ENCODE data around the gene CCR3.

Gene CCR3

GRCh38 chr3:46276497-46277099, 34.3 kb downstream of the CCR3 start:
- DNase-seq: peak; percentile 86

GRCh38 chr3:46277476-46277875, 35.2 kb downstream of the CCR3 start:
- DNase-seq: no peak

GRCh38 chr3:46278816-46279672, 36.8 kb downstream of the CCR3 start:
- no peak for DNase-seq

GRCh38 chr3:46280105-46280797, 38.0 kb downstream of the CCR3 start:
- peak; percentile 74 for DNase-seq

DNA sequence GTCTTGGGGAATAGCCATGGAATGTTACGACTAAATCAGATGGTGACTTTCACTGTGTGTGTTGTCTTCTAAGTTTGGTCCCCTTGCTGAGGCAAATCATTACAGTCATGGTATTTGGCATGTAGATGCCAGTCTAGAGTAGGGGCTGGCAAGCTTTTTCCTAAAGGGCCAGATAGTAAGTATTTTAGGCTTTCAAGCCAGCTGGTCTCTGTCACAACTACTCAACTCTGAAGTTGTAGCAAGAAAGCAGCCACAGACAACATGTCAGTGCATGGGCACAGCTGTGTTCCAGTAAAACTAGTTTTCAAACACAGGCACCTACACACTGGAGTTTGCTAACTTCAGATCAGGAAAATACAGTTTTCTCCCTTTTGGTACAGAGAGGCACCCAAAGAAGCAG, 39.3 kb downstream of the CCR3 start:
- DNase-seq: no peak

- no peak for DNase-seq
Measured at GRCh38 chr3:46282041-46282440, 39.8 kb downstream of the CCR3 start.

DNA sequence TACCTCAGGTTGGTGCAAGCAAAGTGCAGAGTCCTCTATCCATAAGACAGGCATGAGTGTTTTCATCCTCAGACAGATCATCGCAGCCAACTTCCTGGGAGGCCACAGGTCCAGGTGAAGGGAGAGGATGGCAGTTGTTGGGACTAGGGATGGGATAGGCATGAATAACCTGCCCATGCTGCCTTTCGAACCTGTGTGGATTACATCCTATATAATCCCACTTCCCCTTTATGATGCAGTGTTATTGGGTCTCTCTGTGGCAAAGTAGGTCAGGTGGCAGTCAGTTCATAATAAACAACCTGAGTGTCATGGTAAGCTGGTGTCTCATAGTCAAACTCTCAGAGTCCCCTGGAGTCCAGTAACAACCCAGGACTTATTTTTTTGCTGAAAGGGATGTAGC, 40.4 kb downstream of the CCR3 start:
- no peak for DNase-seq

DNA sequence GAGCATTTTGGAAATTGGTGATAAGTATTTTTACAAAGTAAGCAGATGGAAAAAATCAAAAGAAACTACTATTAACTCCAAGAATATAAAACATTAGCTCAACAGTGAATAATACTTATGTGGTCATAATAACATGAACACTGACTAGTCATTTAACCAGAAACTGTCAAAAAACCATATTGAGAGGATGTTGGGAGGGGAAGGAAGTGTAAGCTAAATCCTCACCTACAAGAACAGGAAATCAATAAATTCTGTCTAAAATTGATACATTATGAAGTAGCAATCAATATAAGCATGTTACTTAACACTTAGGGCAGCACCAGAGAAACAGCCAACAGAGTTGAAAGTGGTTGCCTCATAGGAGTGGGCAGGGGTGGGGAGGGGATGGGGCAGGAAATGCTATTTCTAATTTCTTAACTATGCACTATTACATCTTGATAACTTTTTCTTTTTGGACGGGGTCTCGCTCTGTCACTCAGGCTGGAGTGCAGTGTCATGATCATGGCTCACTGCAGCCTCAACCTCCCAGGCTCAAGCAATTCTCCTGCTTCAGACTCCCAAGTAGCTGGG, 41.7 kb downstream of the CCR3 start:
- no peak for DNase-seq

DNA sequence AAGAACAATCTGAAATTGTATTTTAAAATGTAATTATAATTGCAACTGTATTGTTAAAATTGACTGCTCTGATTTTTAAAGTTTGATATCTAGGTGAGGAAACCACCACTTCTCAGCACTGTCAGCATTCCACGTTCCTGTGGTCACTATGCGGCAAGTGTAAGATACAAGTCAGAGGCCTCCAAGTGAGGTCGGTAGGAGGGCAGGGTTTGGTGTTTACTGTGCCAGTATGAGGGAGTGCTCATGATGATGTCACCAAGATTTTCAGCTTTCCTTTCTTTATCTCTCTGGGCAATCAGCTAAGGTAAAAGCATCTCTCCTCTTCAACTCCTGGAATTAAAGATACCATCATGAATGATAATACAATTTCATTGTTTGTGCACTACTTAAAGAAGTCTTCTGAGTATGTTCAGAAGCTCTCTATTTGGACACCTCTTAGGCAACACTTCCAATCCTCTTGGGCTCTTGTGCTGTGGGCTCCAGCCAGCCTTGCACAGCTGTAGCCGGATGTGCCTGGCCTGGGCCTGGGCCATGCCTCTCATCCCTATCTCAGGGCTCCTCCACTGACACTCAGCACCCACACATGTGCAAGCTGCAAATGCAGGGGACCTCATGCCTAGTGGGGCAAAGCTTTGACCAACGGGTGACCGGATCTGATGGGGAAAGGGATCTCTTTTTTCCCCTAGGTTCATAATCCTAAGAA, 42.9 kb downstream of the CCR3 start:
- DNase-seq: peak; percentile 68

- no peak for DNase-seq
Measured at GRCh38 chr3:46285931-46286619, 43.8 kb downstream of the CCR3 start.

DNA sequence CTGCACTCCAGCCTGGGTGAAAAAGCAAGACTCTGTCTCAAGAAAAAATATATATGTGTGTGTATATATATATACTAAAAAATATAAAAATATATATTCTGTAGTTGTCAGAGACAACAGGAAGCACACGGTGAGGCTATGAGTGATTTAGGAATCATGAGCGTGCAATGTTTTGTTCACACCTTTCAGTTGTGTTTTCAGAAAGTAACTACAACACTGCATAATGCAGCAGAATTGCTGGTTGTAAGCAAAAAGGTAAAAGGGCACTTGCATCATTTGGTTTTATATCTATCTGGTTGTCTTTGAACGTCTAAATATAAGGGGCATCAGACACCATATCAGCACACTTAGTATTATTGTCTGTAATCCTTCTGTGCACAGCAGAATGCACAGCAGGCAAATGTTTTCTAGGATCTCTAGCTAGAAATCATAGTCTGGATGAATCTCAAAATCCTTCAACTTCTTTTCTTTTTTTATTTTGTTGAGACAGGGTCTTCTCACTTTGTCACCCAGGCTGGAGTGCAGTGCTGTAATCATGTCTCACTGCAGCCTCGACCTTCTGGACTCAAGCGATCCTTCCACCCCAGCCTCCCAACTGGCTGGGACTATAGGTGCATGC, 44.8 kb downstream of the CCR3 start:
- DNase-seq: no peak

DNA sequence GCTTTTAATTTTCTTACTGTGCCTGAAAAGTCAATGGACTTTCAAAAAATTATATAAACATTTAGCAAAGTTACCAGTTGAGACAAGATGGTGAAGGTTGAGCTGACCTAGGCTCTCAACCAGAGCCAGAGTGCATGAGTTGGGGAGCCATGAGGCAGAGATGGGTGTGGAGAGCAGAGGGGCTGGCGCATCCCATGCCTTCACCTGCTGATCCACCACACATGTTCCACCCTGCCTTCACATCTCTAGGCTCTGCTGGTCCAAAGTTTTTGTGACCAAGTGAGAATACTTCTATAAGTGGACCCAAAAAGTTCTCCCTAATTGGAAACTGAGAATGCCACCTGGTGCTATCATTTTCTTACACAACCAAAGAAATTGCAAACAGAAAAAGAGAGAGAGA, 47.3 kb downstream of the CCR3 start:
- DNase-seq: no peak

DNA sequence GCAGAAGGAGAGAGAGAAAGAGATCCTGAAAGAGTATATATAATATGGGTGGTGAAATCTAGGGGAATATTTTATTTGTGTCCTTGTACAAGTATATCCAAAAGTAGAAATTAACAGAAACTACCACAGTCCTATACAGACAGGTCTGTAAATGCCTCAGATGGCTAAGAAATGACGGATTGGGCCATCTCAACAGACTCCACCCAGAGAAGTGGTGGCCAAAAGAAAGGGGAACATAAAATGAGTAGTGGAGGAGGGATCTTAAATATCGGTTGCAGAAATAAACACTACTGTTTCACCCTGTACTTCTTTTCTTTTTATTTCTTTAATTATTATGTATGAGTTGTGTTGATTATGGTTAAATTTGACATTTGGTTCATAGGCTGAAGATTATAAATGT, 47.7 kb downstream of the CCR3 start:
- DNase-seq: no peak

GRCh38 chr3:46291046-46291445, 48.8 kb downstream of the CCR3 start:
- DNase-seq: no peak

DNA sequence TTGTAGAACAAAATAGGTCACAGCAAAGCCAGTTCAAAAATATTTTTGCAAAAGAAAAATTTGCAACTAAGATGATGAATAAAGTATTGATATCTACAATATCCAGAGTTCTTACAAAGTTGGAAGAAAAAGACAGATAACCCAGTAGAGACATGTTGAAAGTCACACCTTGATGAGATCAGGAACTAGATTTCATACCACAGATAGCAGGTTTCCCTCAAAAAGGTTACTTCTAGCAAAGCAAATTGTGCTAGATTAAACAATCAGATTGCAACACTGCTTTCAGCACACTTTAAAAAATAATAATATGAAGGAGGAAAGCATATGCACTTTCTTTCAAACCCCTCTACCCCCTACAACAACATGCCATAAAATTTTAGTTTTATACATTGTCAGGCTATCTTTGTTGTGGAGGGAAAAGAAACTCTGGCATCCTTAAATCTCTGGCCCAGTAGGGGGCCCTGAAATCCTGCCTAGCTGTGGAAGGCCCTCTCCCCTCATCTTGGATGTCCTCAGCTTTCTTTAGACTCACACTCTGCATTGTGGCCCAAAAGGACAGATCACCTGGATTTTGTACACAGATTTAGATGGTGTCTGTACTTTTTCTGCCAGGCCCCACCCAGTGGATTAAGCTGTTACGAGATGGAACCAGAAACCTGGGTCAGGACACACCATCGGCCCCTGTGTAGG, 50.9 kb downstream of the CCR3 start:
- DNase-seq: no peak

GRCh38 chr3:46293991-46294833, 52.0 kb downstream of the CCR3 start:
- DNase-seq: peak; percentile 89

GRCh38 chr3:46296826-46297225, 54.6 kb downstream of the CCR3 start:
- no peak for DNase-seq

DNA sequence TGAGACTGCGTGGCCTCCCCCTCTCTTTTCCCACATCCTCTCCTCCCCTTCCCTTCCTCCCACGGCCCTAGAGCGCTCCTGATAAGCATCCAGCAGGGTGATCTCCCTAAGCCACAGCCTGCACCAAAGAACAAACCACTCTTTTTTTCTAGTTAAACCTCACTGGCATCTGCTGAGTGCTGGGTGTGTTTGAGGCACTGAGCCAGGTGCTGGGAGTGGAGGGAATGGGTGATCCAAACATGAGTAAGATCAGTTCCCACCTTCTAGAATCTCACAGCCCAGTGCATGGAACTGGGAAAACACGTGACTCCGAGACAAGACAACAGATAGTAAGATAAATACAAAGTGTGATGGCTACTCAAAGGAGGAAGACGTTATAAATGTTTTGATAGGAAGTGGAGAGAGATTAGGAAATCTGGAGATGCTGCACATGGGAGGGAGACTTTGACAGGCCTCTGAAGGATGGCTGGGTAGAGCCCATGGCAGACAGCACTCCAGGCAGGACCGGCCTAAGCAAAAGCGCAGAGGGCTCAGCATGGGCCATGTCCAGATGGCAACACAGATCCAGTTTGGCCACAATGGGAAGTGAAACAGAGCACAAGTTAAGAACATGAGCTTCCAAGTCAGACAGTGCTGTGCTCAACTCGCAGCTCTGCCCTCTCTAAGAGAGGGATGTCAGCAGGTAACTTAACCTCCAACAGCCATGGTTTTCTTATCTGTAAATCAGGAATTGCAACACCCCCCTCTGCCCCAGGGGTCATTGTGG, 55.6 kb downstream of the CCR3 start:
- no peak for DNase-seq

DNA sequence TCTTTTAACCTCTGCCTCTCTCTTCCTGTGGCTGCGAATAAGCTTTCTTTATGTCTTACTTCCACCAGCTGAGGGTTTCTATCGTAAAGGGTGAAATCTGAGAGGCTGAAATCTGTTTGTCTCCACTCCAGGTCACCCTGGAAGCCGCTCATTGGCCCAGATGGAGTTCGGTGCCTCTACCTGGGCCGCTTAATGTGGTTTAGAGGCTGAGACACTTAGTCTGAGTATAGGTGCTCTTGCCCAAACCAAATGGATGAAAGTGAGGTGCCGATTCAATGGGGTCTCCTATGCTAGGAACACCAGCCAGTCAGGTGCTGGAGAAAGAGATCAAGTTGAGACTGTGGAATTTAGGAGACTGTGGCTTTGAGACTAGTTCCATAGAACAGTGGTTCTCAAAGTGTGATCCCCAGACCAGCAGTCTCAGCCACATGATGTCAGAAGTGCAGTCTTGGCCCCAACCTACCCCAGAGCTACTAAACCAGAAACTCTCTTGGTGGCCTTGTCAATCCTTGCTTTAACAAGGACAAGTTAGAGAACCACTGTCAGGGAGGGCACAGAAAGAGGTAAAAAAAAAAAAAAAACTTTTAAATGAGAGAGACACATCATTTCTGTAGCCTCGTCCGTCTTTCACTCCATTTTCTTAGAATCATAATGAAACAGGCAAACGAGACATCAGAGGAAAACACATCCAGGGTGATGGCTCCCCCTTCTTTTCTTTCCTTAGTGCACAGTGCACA, 56.8 kb downstream of the CCR3 start:
- peak; percentile 69 for DNase-seq
